Daoy (cell line): Measurements from ENCODE around the gene CATSPERE. TPM values are rescaled to one million over a fixed set of nuclear protein-coding genes. Genes with fewer than 3 reads are reported as not detected.
"Not testable (repeated sequence)": the region's sequence is repeated elsewhere in the genome, so short reads cannot be mapped to it uniquely, and the experiment has no call there.

Source experiments
- DNase-seq: peaks from one replicate; pipeline ENCODE4 v3.0.0-alpha.2; 2015; ENCODE audit warnings: low read depth
- total RNA-seq: library from RNA; depleted of rRNA; stranded (reverse); fragments of >200 nt; shearing (Covaris generic); gene quantifications from 2 replicates; pipeline ENCODE4 v1.2.3, GENCODE V29; 2014; rRNA removed

CATSPERE gene
- total RNA-seq, 1 experiment from 2014 or later: 0.17 TPM

DNA sequence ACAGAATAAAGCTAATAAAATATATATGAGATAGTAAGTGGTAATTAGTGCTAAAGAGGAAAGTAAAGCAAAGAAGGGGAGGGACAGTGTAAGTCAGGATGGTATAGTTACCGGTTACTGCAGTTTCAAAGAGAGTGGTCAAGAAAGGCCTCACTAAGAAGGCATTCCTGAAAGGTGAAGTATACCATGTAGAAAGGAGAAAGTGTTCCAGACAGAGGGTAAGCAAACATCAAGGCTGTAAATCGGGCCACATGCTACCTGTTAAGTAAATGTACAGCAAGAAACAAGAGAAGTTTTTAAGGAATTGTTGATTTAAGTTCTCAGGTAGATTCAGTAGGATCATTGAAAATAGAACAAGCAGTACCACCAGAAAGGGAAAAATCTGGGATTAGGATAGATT lies 201.5 kb downstream of the CATSPERE start:
- DNase-seq: no peak

DNA sequence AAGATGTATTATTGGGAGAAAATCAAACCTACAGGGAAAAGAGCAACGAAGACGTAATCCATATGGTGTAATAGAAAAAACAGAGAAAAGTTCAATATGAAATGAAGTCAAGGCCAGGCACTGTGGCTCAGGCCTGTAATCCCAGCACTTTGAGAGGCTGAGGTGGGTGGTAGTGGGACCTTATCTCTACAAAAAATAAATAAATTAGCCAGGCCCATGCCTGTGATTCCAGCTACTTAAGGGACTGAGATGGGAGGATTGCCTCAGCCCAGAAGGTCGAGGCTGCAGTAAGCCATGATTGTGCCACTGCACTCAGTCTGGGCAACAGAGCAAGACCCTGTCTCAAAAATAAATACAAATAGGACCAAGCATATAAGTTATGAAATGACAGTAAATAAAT lies 203.3 kb downstream of the CATSPERE start:
- no peak for DNase-seq

DNA sequence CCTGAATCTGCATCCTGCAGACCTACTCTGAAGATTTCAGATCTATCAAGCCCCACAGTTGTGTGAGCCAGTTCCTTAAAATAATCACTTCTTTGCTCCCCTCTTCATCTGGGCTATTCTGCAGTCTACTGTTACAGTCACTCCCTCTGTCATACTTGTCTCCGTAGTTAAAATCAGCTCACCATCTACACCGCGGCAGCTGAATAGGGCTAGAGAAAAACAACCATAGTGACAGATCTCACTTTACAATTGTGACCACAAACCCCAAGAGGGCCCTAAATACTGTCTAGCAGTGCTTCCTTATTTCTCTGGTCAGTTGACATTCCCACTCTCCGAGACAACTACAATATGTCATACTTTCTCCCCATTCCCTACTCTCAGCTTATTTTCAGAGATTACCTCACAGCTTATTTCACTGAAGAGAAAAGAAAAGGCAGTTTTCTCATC lies 204.7 kb downstream of the CATSPERE start:
- peak; percentile 19 for DNase-seq

DNA sequence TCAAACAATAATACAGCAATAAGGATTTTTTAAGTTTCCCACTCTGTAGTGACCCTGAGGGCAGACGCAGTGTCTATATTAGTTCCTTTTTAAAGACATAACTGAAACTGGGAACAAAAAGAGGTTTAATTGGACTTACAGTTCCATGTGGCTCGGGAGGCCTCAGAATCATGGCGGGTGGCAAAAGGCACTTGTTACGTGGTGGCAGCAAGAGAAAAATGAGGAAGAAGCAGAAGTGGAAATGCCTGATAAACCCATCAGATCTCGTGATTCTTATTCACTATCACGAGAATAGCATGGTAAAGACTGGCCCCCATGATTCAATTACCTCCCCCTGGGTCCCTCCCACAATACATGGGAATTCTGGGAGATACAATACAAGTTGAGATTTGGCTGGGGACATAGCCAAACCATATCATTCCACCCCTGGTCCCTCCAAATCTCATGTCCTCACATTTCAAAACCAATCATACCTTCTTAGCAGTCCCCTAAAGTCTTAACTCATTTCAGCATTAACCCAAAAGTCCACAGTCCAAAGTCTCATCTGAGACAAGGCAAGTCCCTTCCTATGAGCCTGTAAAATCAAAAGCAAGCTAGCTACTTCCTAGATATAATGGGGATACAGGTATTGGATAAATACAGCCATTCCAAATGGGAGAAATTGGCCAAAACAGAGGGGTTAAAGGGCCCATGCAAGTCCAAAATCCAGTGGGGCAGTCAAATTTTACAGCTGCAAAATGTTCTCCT lies 205.8 kb downstream of the CATSPERE start:
- DNase-seq: not testable (repeated sequence)

DNA sequence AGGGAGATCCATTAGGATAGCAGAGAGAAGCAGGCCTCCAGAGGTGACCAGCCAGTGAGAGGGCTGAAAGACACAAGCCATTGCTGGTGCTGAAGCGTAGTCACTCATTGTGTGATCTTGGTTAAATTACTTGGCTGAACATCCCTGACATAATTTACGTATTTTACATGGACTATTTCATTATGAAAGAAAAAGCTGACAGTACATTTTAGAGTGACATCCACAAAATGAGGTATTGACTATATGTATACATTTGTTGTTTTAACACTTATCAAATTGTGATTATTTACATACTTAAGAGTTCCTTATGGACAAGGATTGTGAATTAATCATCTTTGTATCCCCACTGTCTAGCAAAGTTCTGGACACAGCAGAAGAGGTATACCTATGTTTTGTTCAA lies 206.7 kb downstream of the CATSPERE start:
- no peak for DNase-seq

DNA sequence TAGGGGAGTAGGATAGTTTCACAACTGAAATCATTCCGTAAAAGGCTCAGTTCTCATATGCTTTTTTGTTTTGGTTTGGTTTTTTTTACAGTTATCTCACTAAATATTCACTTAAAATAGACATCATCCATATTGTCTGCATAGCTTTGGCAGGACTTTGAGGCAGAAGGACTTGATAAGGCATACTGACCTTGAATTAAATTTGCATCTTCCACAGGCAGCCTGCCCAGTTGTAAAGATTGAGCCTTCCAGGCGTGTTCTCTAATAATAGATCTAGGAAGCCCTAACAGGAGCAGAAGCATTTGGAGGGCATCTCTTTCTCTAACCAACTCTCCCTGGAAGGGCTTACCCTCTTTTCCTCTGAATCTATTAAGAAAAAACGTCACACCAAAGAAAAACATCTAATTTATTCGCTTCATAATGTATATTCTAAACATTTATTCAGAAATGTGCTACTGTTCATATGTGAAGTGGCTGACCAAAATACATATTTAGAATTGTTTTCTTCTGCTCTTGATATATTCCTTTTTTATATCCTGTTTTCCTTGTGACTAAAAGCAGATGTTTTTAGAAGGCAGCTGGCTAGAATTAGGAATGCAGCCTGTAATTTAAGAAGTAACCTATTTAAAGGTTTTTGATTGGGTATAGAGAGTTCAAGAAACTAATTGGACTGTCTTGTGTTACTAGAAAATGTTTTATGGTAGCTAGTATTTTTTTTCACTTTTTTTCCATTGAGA lies 212.0 kb downstream of the CATSPERE start:
- no peak for DNase-seq

DNA sequence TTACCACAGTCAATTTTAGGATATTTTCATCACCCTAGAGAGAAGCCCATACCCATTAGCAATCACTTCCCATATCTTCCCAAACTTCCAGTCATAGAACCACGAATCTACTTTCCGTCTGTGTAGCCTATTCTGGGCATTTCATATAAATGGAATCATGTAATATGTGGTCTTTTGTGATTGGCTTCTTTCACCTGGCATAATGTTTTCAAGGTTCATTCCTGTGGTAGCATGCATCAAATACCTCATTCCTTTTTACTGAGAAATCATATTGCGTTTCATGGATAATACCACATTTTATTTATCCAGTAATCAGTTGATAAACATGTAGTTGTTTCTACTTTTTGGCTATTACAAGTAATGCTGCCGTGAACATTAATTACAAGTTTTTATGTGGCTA lies 213.4 kb downstream of the CATSPERE start:
- DNase-seq: no peak

DNA sequence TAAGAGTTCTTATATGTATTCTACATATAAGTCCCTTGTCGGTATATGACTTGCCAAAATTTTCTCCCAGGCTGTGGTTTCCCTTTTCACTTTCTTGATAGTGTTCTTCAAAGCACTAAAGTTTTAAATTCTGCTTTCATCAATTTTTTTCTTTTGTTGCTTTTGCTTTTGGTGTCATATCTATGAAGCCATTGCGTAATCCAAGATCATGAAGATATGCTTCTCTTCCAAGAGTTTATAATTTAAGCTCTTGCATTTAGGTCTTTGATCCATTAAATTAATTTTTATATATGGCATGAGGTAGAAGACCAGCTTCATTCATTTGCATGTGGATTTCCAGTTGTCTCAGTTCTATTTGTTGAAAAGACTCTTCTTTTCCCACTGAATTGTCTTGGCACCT lies 214.1 kb downstream of the CATSPERE start:
- no peak for DNase-seq

DNA sequence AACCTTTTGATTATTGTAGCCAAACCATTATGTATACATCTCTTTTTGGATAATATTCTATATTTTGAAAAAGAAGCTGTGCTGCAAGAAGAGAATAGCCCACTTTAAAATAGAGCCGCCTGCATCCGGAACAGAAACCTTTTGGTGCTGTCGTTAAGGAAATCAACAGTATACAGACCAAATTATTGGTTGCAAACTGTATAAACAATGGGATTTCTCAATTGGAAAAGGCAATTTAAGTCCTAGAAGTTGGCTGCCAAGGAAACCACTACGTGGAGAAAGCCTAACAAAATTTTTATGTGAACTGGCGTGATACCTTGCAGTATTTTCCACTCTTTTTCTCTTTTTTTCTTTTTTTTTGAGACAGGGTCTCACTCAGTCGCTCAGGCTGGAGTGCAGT lies 217.6 kb downstream of the CATSPERE start:
- DNase-seq: no peak

DNA sequence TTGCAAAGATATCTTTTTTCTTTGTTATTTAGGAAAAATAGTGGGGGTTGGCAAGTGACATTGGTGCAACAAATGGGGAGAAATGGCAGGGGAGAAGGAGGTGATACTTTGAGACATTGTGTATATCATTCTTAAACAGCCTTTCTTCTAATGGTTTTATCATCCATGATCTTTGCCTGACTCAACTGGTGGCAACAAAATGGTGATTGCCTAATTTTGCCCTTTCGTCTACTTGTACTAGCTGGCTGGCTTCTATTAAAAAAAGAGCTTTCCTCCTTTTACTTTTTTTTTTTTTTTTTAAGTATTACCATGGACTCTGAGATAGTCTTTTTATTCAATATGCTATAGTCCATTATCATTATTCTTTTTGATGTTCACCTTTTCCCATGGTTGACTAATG lies 219.6 kb downstream of the CATSPERE start:
- DNase-seq: no peak

DNA sequence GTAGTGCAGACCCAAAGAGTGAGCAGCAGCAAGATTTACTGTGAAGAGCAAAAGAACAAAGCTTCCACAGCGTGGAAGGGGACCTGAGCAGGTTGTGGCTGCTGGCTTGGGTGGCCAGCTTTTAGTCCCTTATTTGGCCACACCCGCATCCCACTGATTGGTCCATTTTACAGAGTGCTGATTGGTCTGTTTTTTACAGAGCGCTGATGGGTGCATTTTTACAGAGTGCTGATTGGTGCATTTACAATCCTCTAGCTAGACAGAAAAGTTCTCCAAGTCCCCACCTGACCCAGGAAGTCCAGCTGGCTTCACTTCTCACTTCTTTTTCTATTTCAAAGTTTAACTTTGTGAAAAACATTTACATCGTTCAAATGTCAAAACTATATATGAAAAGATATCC lies 221.0 kb downstream of the CATSPERE start:
- DNase-seq: not testable (repeated sequence)

Other genes with a start within 250 kb of the CATSPERE start
- 61.5 and 76.2 TPM in 2 replicates for gene ADSS2, start 9.4 kb upstream of the CATSPERE start, total RNA-seq
- gene DESI2, start 191.9 kb downstream of the CATSPERE start, total RNA-seq: 56.2 and 61.4 TPM in 2 replicates